HCT116 (cell line): ENCODE measurements around the gene PPP1R3C.

Experiments used
- EGR1 ChIP-seq: IDR thresholded peaks from 2 replicates; pipeline ENCODE4 v1.6.1; 2012; ENCODE audit warnings: low read depth
- ELF1 ChIP-seq: IDR thresholded peaks from 2 replicates; pipeline ENCODE4 v1.6.1; 2012; ENCODE audit warnings: low read depth, borderline replicate concordance
- EZH2 ChIP-seq: fragments of 200-600 bp; sonication (generic); IDR thresholded peaks from 2 replicates; pipeline ENCODE4 v1.6.1; 2017; ENCODE audit warnings: antibody characterized with exemption, mixed run types
- FOSL1 ChIP-seq: IDR thresholded peaks from 2 replicates; pipeline ENCODE4 v1.6.1; 2012; ENCODE audit warnings: low read depth
- POLR2A ChIP-seq: IDR thresholded peaks from 2 replicates; pipeline ENCODE4 v1.7.0; 2011; ENCODE audit warnings: borderline replicate concordance; ENCODE audit not compliant: insufficient read depth, insufficient read length; ENCODE audit errors: extremely low read depth
- POLR2AphosphoS5 ChIP-seq: IDR thresholded peaks from 2 replicates; pipeline ENCODE4 v1.6.1; 2011; ENCODE audit warnings: mild to moderate bottlenecking, low read depth, low read length, moderate library complexity
- RAD21 ChIP-seq: IDR thresholded peaks from 2 replicates; pipeline ENCODE4 v1.6.1; 2012; ENCODE audit warnings: low read depth, mild to moderate bottlenecking
- SP1 ChIP-seq: IDR thresholded peaks from 2 replicates; pipeline ENCODE4 v1.6.1; 2012; ENCODE audit warnings: low read depth
- TCF7L2 ChIP-seq: IDR thresholded peaks from 2 replicates; pipeline ENCODE4 v1.7.0; 2011; ENCODE audit warnings: borderline replicate concordance, inconsistent platforms; ENCODE audit not compliant: insufficient read depth, insufficient read length; ENCODE audit errors: extremely low read depth
- TF ChIP-seq, protein P1 (sequence below), 3 experiments: fragments of 200-600 bp in 1 of 3; sonication (generic) in 1 of 3; IDR thresholded peaks in 2 of 3; conservative IDR thresholded peaks in 1 of 3; 2 replicates each; pipeline ENCODE4 v1.5.1; 2012 to 2017; ENCODE audit warnings: low read depth in 2 of 3, low read length in 2 of 3, antibody characterized with exemption in 1 of 3, borderline replicate concordance in 1 of 3, control low read depth in 1 of 3, mild to moderate bottlenecking in 1 of 3, mixed read lengths in 1 of 3, mixed run types in 1 of 3, moderate library complexity in 1 of 3; ENCODE audit not compliant: insufficient read depth in 1 of 3
- TF ChIP-seq, protein P2 (sequence below): IDR thresholded peaks from 2 replicates; pipeline ENCODE4 v1.6.1; 2012

DNA sequence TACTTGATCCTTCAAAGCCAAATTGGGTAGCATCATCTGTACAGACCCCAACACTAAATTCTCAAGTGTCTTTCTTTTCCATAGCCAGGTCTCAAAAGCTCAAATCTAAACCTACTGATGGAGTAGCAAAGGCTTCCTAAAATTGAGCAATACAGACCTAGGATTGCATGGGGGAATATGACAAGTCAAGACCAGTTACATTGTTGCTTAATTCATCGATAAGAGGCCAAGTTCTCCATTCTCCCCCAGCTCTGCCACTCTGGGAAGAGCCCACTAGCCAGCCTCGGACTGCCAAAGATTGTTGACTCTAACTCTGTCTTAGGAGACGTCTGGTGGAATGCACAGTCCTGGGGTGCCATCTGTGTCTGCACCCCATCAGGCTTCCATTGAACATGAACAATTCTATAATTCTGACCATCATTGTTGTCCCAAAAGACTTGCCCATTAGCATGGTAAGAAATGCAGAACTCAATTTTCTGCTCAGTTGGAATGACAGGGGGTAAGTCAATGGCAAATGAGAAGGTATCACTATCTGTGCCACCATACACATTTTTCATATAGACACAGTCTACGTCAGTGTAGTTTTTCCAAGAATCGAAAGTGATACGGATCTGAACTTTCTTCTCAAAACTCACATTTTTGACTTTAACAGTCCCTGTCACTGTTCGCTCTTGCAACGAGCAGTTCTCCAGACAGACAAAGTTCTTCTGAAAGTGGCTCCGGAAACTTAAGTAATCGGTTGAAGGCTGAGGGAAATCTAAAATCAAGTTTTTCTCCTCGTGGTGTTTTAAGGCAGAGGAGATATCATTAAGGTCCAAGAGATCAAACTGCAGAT lies 2.9 kb downstream of the PPP1R3C start:
- TF ChIP-seq, protein P1, sequence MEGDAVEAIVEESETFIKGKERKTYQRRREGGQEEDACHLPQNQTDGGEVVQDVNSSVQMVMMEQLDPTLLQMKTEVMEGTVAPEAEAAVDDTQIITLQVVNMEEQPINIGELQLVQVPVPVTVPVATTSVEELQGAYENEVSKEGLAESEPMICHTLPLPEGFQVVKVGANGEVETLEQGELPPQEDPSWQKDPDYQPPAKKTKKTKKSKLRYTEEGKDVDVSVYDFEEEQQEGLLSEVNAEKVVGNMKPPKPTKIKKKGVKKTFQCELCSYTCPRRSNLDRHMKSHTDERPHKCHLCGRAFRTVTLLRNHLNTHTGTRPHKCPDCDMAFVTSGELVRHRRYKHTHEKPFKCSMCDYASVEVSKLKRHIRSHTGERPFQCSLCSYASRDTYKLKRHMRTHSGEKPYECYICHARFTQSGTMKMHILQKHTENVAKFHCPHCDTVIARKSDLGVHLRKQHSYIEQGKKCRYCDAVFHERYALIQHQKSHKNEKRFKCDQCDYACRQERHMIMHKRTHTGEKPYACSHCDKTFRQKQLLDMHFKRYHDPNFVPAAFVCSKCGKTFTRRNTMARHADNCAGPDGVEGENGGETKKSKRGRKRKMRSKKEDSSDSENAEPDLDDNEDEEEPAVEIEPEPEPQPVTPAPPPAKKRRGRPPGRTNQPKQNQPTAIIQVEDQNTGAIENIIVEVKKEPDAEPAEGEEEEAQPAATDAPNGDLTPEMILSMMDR (IDR thresholded peaks at IDR 0.05 in 2 of 3, conservative IDR thresholded peaks at IDR 0.05 in 1 of 3; ENCODE audit: borderline replicate concordance in 1 of 3, insufficient read depth in 1 of 3, low read depth in 2 of 3, low read length in 2 of 3) = no peak
- TF ChIP-seq TCF7L2 (no peak), ELF1 (no peak), EZH2 (no peak), POLR2A (no peak), SP1 (no peak), POLR2AphosphoS5 (no peak), FOSL1 (no peak), RAD21 (no peak), EGR1 (no peak)
- TF ChIP-seq, protein P2, sequence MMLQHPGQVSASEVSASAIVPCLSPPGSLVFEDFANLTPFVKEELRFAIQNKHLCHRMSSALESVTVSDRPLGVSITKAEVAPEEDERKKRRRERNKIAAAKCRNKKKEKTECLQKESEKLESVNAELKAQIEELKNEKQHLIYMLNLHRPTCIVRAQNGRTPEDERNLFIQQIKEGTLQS = no peak
